ENCODE results near the gene MED15.

DNA sequence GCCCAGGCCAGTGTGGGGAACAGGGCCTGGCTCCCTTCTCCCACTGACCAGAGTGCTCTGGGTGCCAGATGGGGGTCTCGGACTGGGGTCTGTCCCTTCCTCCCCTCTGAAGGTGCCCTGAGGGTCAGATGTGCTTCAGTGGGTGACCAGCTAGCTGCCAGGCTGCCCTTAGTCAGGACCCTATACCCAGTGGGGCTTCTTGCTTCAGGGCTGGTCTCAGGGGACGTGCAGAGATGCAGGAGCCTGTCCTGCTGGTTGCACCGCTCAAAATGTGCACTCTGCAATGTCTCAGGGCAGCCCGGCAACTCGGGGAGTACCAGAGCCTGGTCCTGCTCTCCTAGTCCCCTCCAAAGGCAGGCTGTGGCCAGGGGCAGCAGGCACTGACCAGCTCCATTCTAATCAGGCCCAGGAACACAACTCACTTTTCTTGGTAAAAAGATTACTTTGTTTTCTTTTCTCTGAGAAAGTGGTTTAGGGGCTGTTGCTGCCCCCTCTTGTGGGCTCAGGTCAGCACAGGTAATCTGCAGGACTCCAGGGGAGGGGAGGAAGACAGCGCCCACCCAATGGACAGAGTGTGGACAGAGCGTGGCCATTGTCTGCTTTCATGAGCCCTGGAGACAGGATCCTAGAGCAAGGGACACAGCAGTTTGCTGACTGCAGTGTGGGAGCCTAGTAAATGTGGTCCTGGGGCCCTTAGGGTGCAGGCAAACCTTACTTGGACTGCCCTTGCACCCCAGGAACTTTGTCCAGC is 80.9 kb downstream of the MED15 start:
- TF ChIP-seq EZH2 (IDR thresholded peaks at IDR 0.05; ENCODE audit: low read depth), result no peak
- TF ChIP-seq, protein P1, sequence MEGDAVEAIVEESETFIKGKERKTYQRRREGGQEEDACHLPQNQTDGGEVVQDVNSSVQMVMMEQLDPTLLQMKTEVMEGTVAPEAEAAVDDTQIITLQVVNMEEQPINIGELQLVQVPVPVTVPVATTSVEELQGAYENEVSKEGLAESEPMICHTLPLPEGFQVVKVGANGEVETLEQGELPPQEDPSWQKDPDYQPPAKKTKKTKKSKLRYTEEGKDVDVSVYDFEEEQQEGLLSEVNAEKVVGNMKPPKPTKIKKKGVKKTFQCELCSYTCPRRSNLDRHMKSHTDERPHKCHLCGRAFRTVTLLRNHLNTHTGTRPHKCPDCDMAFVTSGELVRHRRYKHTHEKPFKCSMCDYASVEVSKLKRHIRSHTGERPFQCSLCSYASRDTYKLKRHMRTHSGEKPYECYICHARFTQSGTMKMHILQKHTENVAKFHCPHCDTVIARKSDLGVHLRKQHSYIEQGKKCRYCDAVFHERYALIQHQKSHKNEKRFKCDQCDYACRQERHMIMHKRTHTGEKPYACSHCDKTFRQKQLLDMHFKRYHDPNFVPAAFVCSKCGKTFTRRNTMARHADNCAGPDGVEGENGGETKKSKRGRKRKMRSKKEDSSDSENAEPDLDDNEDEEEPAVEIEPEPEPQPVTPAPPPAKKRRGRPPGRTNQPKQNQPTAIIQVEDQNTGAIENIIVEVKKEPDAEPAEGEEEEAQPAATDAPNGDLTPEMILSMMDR (conservative IDR thresholded peaks at IDR 0.05), result no peak

All from PC-9 (cell line).